HG02938 (cell line): Measurements from ENCODE around the gene GIPC1.

Experiments used
- ATAC-seq: cut with Tn5 transposase; IDR thresholded peaks from one replicate; pipeline ENCODE4 v1.9.1; 2021; ENCODE audit warnings: mild to moderate bottlenecking, moderate library complexity; ENCODE audit not compliant: unreplicated experiment

The GIPC1 gene

DNA sequence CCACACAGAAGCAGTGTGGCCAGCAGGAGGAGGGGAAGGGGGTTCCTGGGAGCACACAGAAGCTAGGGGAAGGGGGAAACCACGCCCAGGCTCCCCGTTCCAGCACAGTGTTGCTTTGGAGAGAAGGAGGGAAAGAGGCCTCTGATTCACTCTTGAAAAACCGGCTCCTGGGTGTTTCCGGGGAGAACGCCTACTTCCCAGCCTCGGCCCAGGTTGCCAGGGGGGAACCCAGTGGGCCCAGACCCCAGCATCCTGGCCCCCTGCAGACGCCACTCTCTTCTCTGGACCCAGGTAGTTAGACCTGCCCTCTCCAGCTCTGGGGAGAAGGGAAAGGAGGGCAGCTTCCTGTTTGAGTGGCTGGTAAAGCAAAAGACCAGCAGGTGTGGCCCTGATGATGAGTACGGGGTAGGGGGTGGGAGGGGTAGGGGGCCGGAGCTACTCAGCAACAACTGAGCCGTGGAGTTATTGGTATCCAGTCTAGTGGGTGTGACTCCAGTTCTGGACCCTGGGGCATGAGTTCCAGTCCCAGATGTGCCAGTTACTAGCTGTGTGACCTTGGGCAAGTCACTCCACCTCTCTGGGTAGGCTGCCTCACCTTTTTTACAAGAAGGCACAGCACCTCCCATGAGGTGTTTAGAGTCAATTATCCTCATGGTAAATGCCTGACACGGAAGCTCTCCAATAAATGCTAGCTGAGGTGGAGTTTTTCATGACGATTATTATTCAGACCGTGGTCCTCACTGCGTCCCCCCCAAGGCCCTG is 836 bp downstream of the GIPC1 start:
- ATAC-seq, result no peak

DNA sequence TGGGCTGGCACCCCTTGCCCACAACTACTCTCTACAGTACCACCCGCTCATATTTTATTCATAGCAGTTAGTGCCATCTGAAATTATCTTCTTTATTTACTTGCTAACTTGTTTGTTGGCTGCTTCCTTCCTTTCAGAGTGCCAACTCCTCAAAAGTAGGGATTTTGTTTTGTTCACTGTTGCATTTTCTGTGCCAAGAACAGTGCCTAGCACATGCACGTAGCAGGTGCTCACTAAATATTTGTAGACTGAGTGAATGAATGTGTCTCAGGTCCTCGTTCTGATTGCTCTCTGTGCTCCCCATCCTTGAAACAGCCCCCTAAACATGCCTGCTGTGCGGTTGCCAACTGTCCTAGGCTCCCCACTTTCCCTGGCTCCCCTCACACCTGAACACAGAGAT is 1.5 kb downstream of the GIPC1 start:
- ATAC-seq, result no peak

DNA sequence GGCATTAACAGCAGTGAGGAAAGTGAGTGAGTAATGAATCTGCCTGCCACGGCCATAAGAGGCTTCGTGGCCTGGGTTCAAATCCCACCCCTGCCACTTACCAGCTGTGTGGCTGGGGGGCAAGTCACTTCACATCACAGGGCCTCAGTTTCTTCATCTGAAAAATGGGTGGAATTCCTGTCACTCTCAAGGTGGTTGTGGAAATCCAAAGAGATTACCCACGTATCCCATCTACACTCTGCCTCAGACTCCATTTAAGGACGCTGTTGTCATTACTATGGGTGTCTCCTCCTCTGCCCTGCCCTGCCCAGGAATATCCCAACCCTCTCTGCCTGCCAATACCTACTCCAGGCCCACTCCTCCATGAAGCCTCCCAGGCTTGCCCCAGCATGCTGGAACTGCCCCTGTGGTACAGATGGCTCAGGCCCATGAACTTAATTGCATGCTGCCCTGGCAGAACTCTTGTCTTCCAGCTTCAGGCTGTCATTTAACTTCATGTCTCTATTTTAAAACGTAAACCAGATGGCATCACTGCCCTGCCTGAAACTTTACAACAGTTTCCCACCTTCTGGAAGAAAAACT is 3.1 kb downstream of the GIPC1 start:
- no peak for ATAC-seq

DNA sequence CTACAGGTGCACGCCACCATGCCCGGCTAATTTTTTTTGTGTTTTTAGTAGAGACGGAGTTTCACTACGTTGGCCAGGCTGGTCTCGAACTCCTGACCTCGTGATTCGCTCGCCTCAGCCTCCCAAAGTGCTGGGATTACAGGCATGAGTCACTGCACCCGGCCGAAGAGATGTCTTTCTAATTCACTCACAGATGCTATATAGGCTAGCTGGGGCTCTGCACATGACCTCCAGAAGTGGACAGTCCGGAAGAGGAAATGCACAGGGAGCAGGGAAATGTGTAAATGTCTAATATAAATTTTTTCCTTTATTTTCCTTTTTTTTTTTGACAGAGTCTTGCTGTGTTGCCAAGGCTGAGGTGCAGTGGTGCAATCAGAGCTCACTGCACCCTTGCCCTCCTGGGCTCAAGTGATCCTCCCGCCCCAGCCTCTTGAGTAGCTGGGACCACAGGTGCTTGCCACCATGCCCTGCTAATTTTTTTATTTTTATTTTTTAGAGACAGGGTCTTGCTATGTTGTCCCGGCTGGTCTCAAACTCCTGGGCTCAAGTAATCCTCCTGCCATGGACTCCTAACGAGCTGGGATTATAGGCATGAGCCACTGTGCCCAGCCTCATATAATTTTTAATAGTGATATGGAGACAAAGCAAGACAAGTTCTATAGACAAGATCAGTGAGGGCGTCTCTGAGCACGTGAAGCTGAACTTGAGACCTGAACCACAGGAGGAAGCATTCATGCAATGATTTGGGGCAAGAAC is 8.4 kb downstream of the GIPC1 start:
- no peak for ATAC-seq

DNA sequence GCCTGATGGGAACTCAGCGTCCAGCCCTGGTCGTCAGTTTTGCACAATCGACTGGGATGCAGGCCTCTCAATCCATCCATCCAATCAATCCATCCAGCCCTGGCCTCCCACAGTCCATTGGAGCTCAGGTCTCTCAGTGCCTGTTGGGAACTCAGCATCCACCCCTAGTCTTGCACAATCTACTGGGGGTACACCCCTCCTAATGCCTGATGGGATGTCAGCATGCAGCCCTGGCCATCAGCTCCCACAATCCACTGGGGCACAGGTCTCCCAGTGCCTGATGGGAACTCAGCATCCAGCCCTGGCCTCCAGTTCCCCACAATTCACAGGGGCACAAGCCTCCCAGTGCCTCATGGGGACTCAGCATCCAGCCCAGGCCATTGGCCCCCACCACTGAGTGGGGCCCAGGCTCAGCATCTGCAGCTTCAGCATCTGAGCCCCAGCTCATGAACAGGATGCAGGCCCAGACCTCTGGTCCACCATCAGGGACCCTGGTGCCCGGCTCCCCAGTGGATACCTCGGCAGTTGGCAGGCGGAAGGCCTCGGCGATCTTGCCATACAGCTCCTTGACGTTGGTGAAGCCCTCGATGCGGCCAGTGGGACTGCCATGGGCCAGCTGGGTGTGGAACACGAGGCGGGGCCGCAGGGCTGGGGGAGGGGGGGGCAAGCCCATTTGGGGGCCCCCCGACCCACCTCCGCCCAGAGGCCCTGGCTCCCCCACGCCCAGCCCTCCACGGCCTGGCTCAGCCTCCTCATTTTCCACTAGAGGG is 13.6 kb downstream of the GIPC1 start:
- ATAC-seq, result no peak

DNA sequence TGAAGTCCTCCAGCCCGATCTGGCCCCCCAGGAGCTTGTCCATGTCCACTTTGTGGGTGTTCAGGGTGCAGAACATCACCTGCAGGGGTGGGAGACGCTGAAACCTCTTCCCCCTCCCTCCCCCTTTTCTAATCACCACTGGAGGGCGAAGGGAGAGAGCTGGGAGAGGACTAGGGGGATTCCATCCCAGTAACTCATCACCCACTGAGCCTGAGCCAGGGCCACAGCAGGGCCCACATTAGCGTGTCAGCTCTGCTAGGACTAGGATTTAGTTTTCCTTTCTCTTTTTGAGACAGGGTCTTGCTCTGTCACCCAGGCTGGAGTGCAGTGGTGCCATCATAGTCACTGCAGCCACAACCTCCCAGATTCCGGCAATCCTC is 15.2 kb downstream of the GIPC1 start:
- no peak for ATAC-seq

DNA sequence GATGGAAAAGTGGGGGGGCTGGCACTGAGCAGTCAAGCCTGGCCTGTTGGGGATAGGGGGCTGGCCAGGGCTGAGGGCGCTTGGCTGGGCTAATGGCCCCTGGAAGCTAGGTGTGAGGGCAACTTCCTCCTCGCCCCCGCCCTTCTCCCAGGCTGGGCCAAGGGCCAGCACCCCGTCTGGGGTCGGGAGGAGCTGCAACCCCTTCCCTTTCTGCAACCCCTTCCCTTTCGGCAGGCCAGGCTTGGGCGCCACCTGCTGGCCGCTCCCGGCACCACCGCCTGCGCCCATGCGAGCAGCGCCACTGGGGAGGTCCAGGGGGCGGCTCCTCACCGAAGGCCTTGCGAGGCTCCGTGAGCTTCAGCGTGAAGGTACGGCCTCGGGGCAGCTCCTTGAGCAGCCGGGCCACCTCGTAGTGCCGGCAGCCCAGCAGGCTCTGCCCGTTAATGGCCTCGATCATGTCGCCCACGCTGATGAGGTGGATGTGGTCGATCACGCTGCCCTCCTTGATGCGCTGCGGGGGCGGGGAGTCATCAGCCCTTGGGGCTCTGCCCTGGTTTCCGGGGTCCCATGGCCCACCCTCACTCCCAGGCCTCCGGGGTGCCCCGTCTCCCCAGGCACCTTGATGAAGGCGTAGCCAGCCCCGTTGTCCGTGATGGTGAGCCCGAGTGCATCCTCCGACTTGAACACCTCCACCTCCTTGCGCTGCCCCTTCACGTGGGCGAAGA is 15.8 kb downstream of the GIPC1 start:
- no peak for ATAC-seq

DNA sequence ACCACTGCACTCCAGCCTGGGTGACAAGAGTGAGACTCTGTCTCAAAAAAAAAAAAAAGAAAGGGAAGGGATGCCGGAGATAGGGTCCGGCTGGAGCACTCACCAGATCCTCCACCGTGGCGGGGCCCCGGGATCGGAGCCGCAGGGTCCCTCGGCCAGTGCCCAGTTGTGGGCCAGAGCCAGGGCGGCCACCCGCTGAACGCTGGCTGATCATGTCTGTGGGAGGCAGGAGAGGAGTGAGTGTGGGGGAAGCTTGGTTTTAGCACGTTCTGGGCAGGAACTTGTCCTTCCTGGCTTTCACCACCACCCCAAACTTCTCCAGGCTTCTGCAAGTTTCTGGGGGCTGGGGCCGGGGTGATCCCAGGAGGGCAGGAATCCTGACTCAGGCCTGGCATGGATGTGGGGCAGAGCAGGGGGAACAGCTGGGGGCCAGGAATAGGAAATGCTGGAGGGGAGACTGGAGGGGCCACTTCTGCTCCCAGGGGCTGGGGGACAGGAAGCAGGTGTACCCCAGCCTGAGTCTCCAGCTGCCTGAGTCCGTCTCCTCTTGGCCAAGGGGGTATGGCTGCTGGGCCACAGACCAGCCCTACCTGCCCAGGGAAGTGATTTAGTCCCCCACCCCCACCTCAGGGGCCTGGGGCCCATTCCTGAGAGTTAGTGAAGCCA is 16.5 kb downstream of the GIPC1 start:
- no peak for ATAC-seq

DNA sequence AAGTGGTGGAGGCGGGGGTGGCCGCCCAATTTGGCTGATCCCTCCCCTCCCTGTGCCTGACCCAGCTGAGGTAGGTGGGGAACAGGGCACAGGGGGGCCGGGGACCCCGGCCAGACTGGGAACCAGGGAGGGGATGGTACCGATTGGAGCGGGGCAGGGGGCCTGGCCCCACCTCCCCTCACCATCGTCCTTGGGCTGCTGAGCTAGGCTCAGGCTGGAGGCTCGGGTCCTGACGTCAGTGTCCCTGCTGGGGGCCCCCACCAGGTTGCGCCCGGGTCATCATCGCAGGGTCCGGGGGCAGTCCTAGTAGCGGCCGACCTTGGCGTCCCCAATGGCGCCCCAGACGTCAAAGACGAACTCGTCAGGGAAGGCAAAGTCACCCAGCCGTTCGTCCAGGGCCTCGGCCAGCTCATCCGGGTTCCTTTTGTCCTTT is 17.8 kb downstream of the GIPC1 start:
- ATAC-seq, result no peak

DNA sequence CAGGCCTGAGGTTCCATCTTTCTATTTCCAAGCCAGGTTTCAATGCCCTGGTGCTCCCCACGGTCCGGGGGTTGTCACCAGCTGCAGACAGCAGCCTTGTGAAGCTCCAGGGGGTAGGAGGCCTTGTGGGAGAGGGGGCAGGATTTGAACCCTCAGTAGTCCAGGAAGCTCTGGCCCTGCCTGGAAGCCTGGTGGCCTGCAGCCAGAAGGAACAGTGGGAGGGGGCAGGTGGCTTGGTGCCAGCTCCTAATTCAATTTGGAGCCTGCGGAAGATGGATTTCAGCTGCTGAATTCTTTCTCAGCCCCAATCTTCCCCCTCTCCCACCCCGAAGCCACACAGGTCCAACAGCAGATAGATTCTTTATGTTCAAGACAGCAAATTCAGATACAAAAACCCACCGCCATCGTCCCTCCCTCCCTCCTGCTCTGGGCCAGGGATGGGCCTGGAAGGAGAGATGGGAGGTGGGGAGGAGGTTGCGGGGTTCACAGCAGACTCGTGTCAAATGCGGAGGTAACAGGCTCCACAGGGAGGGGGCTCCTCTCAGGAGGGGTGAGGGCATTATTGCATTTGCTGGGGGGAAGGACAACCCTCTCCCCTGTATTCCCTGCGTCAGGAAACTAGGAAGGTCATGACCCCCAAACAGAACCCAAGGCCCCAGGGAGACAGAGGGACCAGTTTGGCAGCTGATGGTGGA is 18.4 kb downstream of the GIPC1 start:
- no peak for ATAC-seq

DNA sequence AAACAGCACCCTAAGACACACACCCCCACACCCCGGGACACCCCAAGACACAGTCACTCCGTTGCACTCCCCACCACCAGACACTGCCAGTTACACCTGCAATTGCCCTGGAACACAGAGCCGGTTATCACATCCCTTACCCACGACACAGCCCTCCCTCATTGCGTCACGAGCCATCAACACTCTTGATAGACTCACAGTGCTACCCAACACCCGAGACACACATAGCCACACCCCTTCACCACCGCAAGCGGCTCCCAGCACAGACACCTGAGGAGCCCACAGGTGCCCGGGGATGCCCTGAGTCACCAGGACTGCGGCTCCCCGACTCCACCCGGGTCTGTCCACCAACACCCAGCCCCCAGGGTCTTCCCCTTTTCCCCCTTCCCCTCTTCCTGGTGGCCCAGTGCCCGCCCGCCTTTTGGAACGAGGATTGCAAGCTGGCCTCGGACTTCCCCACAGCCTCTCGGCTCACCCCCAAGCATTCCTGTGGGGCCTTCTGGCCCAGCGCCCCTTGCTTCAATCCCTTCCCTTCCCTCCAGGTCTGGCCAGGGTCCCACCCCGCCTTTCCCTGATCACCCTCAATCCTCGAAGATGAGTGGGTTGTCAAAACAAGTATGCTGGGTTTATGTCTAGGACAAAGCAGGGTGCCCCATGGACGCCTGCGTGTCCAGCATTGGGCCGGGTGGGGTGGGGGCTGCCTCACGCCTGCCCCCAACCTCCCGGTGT is 19.1 kb downstream of the GIPC1 start:
- no peak for ATAC-seq

DNA sequence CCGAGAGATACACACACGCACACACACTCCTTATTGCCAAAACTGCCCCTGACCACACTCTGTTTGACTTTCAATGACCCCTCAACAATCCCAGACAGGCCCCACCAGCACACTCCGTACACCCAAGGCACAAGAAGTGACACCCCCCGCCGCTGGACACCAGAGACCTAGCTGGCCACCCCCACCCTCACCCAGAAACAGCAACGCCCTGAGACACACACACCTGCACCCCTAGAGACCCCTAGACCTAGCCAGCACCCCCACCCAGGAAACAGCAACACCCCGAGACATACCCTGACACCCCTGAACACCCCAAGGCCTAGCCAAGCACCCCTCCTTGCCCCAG is 19.6 kb downstream of the GIPC1 start:
- ATAC-seq, result no peak

DNA sequence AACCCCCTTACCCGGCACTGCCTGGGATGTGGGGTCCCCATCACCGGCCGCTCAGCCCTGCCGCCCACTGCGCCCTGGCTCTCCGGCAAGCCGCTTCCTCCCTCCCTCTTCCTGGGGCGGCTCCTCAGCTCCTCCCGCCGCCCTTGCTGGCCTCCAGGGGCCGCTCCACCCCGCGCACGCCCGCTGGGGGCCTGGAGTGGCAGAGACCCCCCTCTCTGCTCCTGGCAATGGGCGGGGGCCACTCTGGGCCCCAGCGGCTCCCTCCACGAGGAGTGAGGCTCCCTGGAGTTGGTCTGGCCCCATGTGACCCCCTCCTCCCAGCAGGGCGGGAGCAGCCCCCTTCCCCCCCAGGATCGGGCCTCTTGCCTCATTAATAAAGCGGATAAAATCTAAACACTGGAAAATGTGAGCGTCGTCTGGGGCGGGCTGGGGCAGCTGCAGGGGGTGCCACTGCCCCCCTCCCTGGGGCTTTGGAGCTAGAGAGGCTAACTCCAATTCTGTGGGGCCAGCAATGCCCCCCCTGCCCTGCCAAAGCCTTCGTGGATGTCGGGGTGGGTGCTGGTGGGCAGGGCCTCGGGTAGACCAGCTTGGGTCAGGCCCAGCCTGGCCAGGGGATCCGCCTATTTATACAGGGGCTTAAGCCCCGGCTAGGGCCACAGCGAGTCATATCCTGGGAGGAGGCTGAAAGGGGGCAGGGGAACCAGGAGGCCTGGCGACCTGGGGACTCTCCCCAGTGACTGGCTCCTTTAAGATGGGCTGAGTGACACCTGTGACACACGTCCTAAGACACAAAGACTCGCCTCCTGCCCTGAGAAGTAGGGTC is 20.5 kb downstream of the GIPC1 start, which contains the start of gene PTGER1:
PTGER1 (minus strand) TSS at position 104 of the 823 bp plus-strand sequence. CDS start 1,034 bp downstream, outside the sequence.
- no peak for ATAC-seq

DNA sequence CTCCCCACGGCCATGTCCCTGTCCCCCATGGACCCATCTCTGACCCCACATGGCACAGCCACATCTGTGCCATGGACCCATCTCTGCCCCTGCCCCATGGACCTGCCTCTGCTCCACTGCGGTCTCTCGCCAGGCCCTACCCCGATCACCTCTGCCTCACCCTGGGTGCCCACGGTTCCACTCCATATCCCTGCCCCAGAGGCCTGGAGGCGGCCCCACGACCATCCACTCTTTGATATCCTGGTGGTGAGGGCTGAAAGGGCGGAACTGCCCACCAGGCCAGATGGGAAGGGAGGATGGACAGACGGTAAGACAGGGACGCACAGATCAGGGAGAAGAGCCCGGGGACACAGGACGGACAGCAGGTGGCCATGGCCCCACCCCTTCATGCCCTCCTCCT is 21.1 kb downstream of the GIPC1 start:
- ATAC-seq, result no peak

DNA sequence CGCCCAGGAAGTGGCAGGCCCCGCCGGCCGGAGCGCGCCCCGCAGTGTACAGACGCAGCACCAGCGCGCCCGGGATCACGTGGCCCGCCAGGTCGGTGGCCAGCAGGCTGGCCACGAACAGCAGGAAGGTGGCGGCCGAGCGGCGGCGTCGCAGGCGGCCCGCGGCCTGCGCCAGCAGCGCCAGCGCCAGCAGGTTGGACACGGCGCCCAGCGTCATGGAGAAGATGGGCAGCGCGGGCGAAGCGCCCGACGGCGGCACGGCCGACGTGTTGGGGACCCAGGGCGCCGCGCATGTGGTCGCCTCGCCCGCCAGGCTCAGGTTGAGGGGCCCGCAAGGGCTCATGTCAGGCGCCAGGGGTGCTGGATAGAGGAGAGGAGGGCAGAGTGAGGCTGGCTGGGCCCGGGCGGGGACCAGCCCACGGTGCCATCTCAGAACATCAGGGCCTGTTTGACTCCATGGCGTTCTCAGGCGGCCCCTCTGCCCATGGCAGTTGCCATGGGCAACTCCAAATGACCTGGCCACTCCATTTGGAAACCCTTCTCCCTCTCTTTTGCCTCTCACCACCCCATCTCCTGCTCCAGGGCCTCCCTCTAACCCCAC is 21.8 kb downstream of the GIPC1 start:
- ATAC-seq, result no peak

DNA sequence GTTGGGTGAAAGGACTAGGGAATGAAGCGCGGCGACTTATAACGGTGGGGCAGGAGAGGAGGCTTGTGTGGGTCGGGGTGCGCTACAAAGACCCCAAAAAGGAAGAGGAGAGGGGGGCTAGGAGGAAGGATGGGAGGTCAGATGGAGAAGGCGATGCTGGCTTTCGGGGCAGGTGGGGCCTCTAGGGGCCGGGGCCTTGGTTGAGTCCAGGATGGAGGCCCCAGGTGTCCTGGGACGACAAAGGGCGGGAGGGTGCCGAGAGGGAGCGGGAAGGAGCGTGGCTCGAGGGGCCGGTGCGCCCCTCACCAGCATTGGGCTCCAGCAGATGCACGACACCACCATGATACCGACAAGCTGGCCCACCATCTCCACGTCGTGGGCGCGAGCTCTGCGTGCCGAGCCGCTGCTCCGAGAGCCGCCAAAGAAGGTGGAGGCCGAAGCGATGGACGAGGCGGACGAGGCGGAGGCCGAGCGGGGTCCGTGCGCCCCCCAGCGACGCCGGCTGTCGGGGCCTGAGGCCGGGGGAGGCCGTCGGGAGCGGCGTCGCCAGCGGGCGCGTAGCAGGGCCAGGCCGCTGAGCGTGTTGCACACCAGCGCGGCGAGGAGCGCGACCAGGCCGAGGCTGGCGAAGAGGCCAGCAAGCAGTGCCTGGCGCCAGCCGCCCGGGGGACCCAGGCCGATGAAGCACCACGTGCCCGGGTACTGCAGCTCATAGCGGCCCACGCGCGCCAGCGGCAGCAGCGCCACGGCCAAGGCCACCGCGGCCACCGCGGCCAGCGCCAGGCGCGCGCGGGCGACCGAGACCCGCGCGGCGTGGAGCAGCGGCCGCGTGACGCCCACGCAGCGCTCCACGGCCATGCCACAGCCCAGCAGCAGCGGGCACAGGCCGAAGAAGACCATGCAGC is 22.6 kb downstream of the GIPC1 start:
- ATAC-seq, result no peak
